PC-3 (cell line): ENCODE results near the gene NES. TPM values are rescaled to one million over a fixed set of nuclear protein-coding genes. Genes with fewer than 3 reads are reported as not detected.
A peak's percentile ranks its signal among the peaks of the same experiment; 100 is the strongest.

Experiments
- ATAC-seq: fragments of 200-7000 bp; cut with Tn5 transposase; 2 replicates; pipeline ENCODE4 v1.9.1; 2020; ENCODE audit warnings: mild to moderate bottlenecking, moderate library complexity
- BruUV-seq: library from RNA; stranded (reverse); fragments of 400-500 nt; replicated peaks from 2 replicates; lab custom pipeline; 2021; lab: Mats Ljungman, UMichigan
- CTCF ChIA-PET: fragments of 300-600 bp; sonication (Branson Sonifier 250); formaldehyde crosslinking; loops from one replicate; lab custom pipeline; 2022; ENCODE audit warnings: antibody characterized with exemption; lab: Charles Lee
- POLR2A ChIA-PET: fragments of 300-600 bp; sonication (Branson Sonifier 250); formaldehyde crosslinking; loops from one replicate; lab custom pipeline; 2022; ENCODE audit warnings: antibody characterized with exemption; ENCODE audit not compliant: unreplicated experiment; lab: Charles Lee
- DNase-seq: peaks from one replicate; pipeline ENCODE4 v3.0.0-alpha.2; 2015
- H2AFZ ChIP-seq: fragments of 300-600 bp; sonication (generic); 2 replicates; pipeline ENCODE4 v1.6.0; 2016; ENCODE audit warnings: antibody characterized with exemption, low read length
- H3F3A ChIP-seq: fragments of 300-600 bp; sonication (generic); one replicate; pipeline ENCODE4 v1.6.0; 2017; ENCODE audit warnings: antibody characterized with exemption, low read length, control low read depth, mild to moderate bottlenecking; ENCODE audit not compliant: unreplicated experiment
- H3K27ac ChIP-seq: fragments of 300-600 bp; sonication (generic); 2 replicates; pipeline ENCODE4 v1.5.1; 2016; ENCODE audit warnings: mild to moderate bottlenecking, low read length
- H3K27me3 ChIP-seq: fragments of 300-600 bp; sonication (generic); 2 replicates; pipeline ENCODE4 v1.6.1; 2016; ENCODE audit warnings: low read length, mixed read lengths
- H3K36me3 ChIP-seq: fragments of 300-600 bp; sonication (generic); 2 replicates; pipeline ENCODE4 v1.6.1; 2016; ENCODE audit warnings: low read depth, mixed run types, low read length, mixed read lengths
- H3K4me1 ChIP-seq: fragments of 300-600 bp; sonication (generic); 2 replicates; pipeline ENCODE4 v1.5.1; 2016; ENCODE audit warnings: low read length; ENCODE audit not compliant: insufficient read depth
- H3K4me2 ChIP-seq: fragments of 300-600 bp; sonication (generic); 2 replicates; pipeline ENCODE4 v1.6.0; 2016; ENCODE audit warnings: low read length
- H3K4me3 ChIP-seq: fragments of 300-600 bp; sonication (generic); 2 replicates; pipeline ENCODE4 v1.5.1; 2016; ENCODE audit warnings: mild to moderate bottlenecking, low read length, mixed read lengths
- H3K79me2 ChIP-seq: fragments of 300-600 bp; sonication (generic); 2 replicates; pipeline ENCODE4 v1.6.1; 2017; ENCODE audit warnings: low read length, mixed read lengths
- H3K9ac ChIP-seq: fragments of 300-600 bp; sonication (generic); 2 replicates; pipeline ENCODE4 v1.6.0; 2016; ENCODE audit warnings: mild to moderate bottlenecking, low read length
- H3K9me2 ChIP-seq: fragments of 300-600 bp; sonication (generic); replicated peaks from 2 replicates; pipeline ENCODE4 v1.6.1; 2016; ENCODE audit warnings: mixed run types, low read length, mixed read lengths
- H3K9me3 ChIP-seq: fragments of 300-600 bp; sonication (generic); 2 replicates; pipeline ENCODE4 v1.6.1; 2016; ENCODE audit warnings: low read length, mixed read lengths
- H4K20me1 ChIP-seq: fragments of 300-600 bp; sonication (generic); 2 replicates; pipeline ENCODE4 v1.6.1; 2016; ENCODE audit warnings: low read length, mixed read lengths
- EZH2 ChIP-seq: fragments of 300-600 bp; sonication (generic); IDR thresholded peaks from one replicate; pipeline ENCODE4 v1.6.1; 2017; ENCODE audit warnings: antibody characterized with exemption, mild to moderate bottlenecking, low read length; ENCODE audit not compliant: unreplicated experiment
- EZH2phosphoT487 ChIP-seq: fragments of 300-600 bp; sonication (generic); IDR thresholded peaks from 2 replicates; pipeline ENCODE4 v1.6.1; 2018; ENCODE audit warnings: mild to moderate bottlenecking, antibody characterized with exemption, low read length, borderline replicate concordance
- intact Hi-C: fragments of 100-400 bp; cut with micrococcal nuclease; formaldehyde crosslinking; loops from 2 replicates; pipeline ENCODE4 v1.9.0; 2023
- total RNA-seq: library from RNA; depleted of rRNA; stranded (reverse); fragments of >200 nt; gene quantifications from 2 replicates; pipeline ENCODE4 v1.2.3, GENCODE V29; 2014
- TF ChIP-seq, protein P1 (sequence below): fragments of 300-600 bp; sonication (generic); conservative IDR thresholded peaks from 2 replicates; pipeline ENCODE4 v1.5.1; 2017; ENCODE audit warnings: antibody characterized with exemption, low read depth, mild to moderate bottlenecking, low read length

The NES gene
- total RNA-seq, 1 experiment from 2014 or later = 58.2 TPM

DNA sequence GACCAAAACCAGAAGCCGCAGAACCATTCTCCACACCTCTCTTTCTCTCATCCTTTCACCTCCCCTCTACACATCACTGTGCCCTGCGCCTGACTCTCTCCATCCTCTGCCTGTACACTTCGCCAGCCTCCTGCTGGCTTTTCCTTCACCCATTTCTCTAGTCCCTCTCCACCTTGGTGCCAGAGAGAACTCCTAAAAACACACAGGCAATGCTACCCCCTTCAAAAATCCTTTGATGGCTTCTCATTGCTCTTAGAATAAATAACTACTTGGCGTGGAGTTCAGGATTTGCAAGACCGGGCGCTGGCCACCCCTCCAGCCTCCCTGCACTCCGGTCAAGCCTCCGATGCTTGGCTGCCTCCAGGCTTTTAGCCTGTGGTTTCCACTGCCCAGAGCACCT, 19.5 kb upstream of the NES start:
- H3K27ac ChIP-seq = no peak overlapping the region
- TF ChIP-seq, protein P1, sequence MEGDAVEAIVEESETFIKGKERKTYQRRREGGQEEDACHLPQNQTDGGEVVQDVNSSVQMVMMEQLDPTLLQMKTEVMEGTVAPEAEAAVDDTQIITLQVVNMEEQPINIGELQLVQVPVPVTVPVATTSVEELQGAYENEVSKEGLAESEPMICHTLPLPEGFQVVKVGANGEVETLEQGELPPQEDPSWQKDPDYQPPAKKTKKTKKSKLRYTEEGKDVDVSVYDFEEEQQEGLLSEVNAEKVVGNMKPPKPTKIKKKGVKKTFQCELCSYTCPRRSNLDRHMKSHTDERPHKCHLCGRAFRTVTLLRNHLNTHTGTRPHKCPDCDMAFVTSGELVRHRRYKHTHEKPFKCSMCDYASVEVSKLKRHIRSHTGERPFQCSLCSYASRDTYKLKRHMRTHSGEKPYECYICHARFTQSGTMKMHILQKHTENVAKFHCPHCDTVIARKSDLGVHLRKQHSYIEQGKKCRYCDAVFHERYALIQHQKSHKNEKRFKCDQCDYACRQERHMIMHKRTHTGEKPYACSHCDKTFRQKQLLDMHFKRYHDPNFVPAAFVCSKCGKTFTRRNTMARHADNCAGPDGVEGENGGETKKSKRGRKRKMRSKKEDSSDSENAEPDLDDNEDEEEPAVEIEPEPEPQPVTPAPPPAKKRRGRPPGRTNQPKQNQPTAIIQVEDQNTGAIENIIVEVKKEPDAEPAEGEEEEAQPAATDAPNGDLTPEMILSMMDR = no peak
- TF ChIP-seq EZH2 (no peak), EZH2phosphoT487 (no peak)
- no peaks in the 10 kb centered on the region for H3K79me2 ChIP-seq
- ChIA-PET POLR2A (no interaction called here), CTCF (no interaction called here)
- no peak overlapping the region for H3K4me2 ChIP-seq
- intact Hi-C loops = no loop called here
- DNase-seq (no peak), ATAC-seq (no peak)
- no peaks in the 10 kb centered on the region for H3K9me2 ChIP-seq
- H3K36me3 ChIP-seq = no peaks in the 10 kb centered on the region; the same call in 1 of the 2 replicates
- no peaks in the 10 kb centered on the region for H4K20me1 ChIP-seq
- H3K9ac ChIP-seq = no peak overlapping the region
- H3F3A ChIP-seq = peaks cover 8% of the 10 kb centered on the region
- peaks cover 30% of the 10 kb centered on the region for H3K4me1 ChIP-seq
- H3K9me3 ChIP-seq = no peaks in the 10 kb centered on the region
- no peaks in the 10 kb centered on the region for H3K27me3 ChIP-seq
- no TSS peak for BruUV-seq
- no peak overlapping the region for H3K4me3 ChIP-seq
- H2AFZ ChIP-seq = no peak overlapping the region

- no peak overlapping the region for H3K9ac ChIP-seq
- ChIA-PET CTCF (no interaction called here), POLR2A (no interaction called here)
- no peaks in the 10 kb centered on the region for H4K20me1 ChIP-seq
- no peaks in the 10 kb centered on the region for H3K79me2 ChIP-seq
- no peaks in the 10 kb centered on the region for H3K36me3 ChIP-seq
- DNase-seq = no peak
- H3K4me3 ChIP-seq = no peak overlapping the region
- no peaks in the 10 kb centered on the region for H3K9me3 ChIP-seq
- peak overlapping the region; percentile 75 for H3K27ac ChIP-seq
- no TSS peak for BruUV-seq
- intact Hi-C loops = no loop called here
- H2AFZ ChIP-seq = peak overlapping the region; percentile 48
- H3K27me3 ChIP-seq = no peaks in the 10 kb centered on the region
- TF ChIP-seq EZH2phosphoT487 (no peak), EZH2 (no peak)
- TF ChIP-seq, protein P1 = no peak
- H3K4me2 ChIP-seq = peak overlapping the region; percentile 67
- no peaks in the 10 kb centered on the region for H3K9me2 ChIP-seq
- H3F3A ChIP-seq = peaks cover 8% of the 10 kb centered on the region
- no peak for ATAC-seq
- H3K4me1 ChIP-seq = peaks cover 47% of the 10 kb centered on the region
Observed at GRCh38 chr1:156694690-156694962, 17.4 kb upstream of the NES start.

GRCh38 chr1:156693848-156694689, 16.9 kb upstream of the NES start:
- no peaks in the 10 kb centered on the region for H4K20me1 ChIP-seq
- H2AFZ ChIP-seq = peak overlapping the region; percentile 48
- H3F3A ChIP-seq = peaks cover 8% of the 10 kb centered on the region
- no peaks in the 10 kb centered on the region for H3K9me3 ChIP-seq
- no TSS peak for BruUV-seq
- POLR2A ChIA-PET = interaction anchor here (0.5 kb wide), 1 partner anchor 17 kb away, joined by 14 read pairs; no protein-coding TSS in a partner anchor
- no peaks in the 10 kb centered on the region for H3K27me3 ChIP-seq
- no peaks in the 10 kb centered on the region for H3K9me2 ChIP-seq
- no peak overlapping the region for H3K4me3 ChIP-seq
- CTCF ChIA-PET = interaction anchor here (0.5 to 1.0 kb wide), 2 partner anchors 32 to 235 kb away, joined by 6 to 15 read pairs; no protein-coding TSS in a partner anchor
- peak overlapping the region; percentile 75 for H3K27ac ChIP-seq
- peaks cover 51% of the 10 kb centered on the region for H3K4me1 ChIP-seq
- H3K9ac ChIP-seq = peak overlapping the region; percentile 40
- intact Hi-C loops = no loop called here
- TF ChIP-seq EZH2 (no peak), EZH2phosphoT487 (no peak)
- TF ChIP-seq, protein P1 = no peak
- ATAC-seq (peak; percentile 60), DNase-seq (peak; percentile 75)
- no peaks in the 10 kb centered on the region for H3K36me3 ChIP-seq
- H3K79me2 ChIP-seq = no peaks in the 10 kb centered on the region
- H3K4me2 ChIP-seq = peak overlapping the region; percentile 67
